ENCODE data around the gene KLHDC8A. TPM values are rescaled to one million over a fixed set of nuclear protein-coding genes. Genes with fewer than 3 reads are reported as not detected.

KLHDC8A gene
- total and polyA plus RNA-seq, 2 donors (not counting 1 experiment from before 2014, with no cell fraction given): not detected

- Histone ChIP-seq H2AFZ (ENCODE audit: low read length) (no peak overlapping the region), H3K79me2 (ENCODE audit: control insufficient read depth, insufficient read depth, low read length) (no peaks in the 10 kb centered on the region), H3K4me3 (replicated peaks in 1 of 4; ENCODE audit: control extremely low read depth in 1 of 4, insufficient read depth in 1 of 4, low read depth in 3 of 4, low read length in 4 of 4) (no peak overlapping the region), H3K36me3 (ENCODE audit: control insufficient read depth, insufficient read depth, low read length) (no peaks in the 10 kb centered on the region), H3K9ac (ENCODE audit: insufficient read depth, low read length) (no peak overlapping the region), H3K4me1 (ENCODE audit: control insufficient read depth, extremely low read depth, insufficient read depth, low read length) (no peaks in the 10 kb centered on the region), H4K20me1 (ENCODE audit: control insufficient read depth, extremely low read depth, insufficient read depth, low read length) (no peaks in the 10 kb centered on the region), H3K27me3 (ENCODE audit: control insufficient read depth, insufficient read depth, low read length) (peaks cover 19% of the 10 kb centered on the region), H3K27ac (ENCODE audit: insufficient read depth, low read length) (no peak overlapping the region), H3K4me2 (ENCODE audit: extremely low read depth, insufficient read depth, low read length) (no peak overlapping the region), H3K9me3 (ENCODE audit: control insufficient read depth, insufficient read depth, low read depth, low read length) (no peaks in the 10 kb centered on the region)
- no peak for DNase-seq (ENCODE audit: low read depth in 2 of 2)
- TF ChIP-seq EZH2 (IDR thresholded peaks at IDR 0.05; ENCODE audit: low read length, missing control alignments) (no peak), CTCF (conservative IDR thresholded peaks at IDR 0.05 in 1 of 2, IDR thresholded peaks at IDR 0.05 in 1 of 2; ENCODE audit: low read depth in 1 of 2, low read length in 2 of 2) (no peak)
Observed at GRCh38 chr1:205360891-205361290, 4.2 kb upstream of the KLHDC8A start.

GRCh38 chr1:205359771-205360565 lies 3.2 kb upstream of the KLHDC8A start:
- no peaks in the 10 kb centered on the region for H3K36me3 ChIP-seq (ENCODE audit: control insufficient read depth, insufficient read depth, low read length)
- no peak overlapping the region for H3K9ac ChIP-seq (ENCODE audit: insufficient read depth, low read length)
- no peak overlapping the region for H3K27ac ChIP-seq (ENCODE audit: insufficient read depth, low read length)
- TF ChIP-seq CTCF (conservative IDR thresholded peaks at IDR 0.05 in 1 of 2, IDR thresholded peaks at IDR 0.05 in 1 of 2; ENCODE audit: low read depth in 1 of 2, low read length in 2 of 2) (no peak), EZH2 (IDR thresholded peaks at IDR 0.05; ENCODE audit: low read length, missing control alignments) (no peak)
- H3K4me2 ChIP-seq (ENCODE audit: extremely low read depth, insufficient read depth, low read length): no peak overlapping the region
- H3K4me1 ChIP-seq (ENCODE audit: control insufficient read depth, extremely low read depth, insufficient read depth, low read length): no peaks in the 10 kb centered on the region
- H3K79me2 ChIP-seq (ENCODE audit: control insufficient read depth, insufficient read depth, low read length): no peaks in the 10 kb centered on the region
- no peak overlapping the region for H2AFZ ChIP-seq (ENCODE audit: low read length)
- no peak for DNase-seq (ENCODE audit: low read depth in 2 of 2)
- no peak overlapping the region for H3K4me3 ChIP-seq (replicated peaks in 1 of 4; ENCODE audit: control extremely low read depth in 1 of 4, insufficient read depth in 1 of 4, low read depth in 3 of 4, low read length in 4 of 4)
- H4K20me1 ChIP-seq (ENCODE audit: control insufficient read depth, extremely low read depth, insufficient read depth, low read length): no peaks in the 10 kb centered on the region
- H3K27me3 ChIP-seq (ENCODE audit: control insufficient read depth, insufficient read depth, low read length): peaks cover 19% of the 10 kb centered on the region
- H3K9me3 ChIP-seq (ENCODE audit: control insufficient read depth, insufficient read depth, low read depth, low read length): no peaks in the 10 kb centered on the region

- Histone ChIP-seq H3K9ac (ENCODE audit: insufficient read depth, low read length) (no peak overlapping the region), H3K27me3 (ENCODE audit: control insufficient read depth, insufficient read depth, low read length) (peaks cover 19% of the 10 kb centered on the region), H3K4me1 (ENCODE audit: control insufficient read depth, extremely low read depth, insufficient read depth, low read length) (no peaks in the 10 kb centered on the region), H3K4me3 (replicated peaks in 1 of 4; ENCODE audit: control extremely low read depth in 1 of 4, insufficient read depth in 1 of 4, low read depth in 3 of 4, low read length in 4 of 4) (no peak overlapping the region), H2AFZ (ENCODE audit: low read length) (no peak overlapping the region), H3K27ac (ENCODE audit: insufficient read depth, low read length) (no peak overlapping the region), H3K4me2 (ENCODE audit: extremely low read depth, insufficient read depth, low read length) (no peak overlapping the region), H3K36me3 (ENCODE audit: control insufficient read depth, insufficient read depth, low read length) (no peaks in the 10 kb centered on the region), H3K9me3 (ENCODE audit: control insufficient read depth, insufficient read depth, low read depth, low read length) (no peaks in the 10 kb centered on the region), H3K79me2 (ENCODE audit: control insufficient read depth, insufficient read depth, low read length) (no peaks in the 10 kb centered on the region), H4K20me1 (ENCODE audit: control insufficient read depth, extremely low read depth, insufficient read depth, low read length) (no peaks in the 10 kb centered on the region)
- TF ChIP-seq EZH2 (IDR thresholded peaks at IDR 0.05; ENCODE audit: low read length, missing control alignments) (no peak), CTCF (conservative IDR thresholded peaks at IDR 0.05 in 1 of 2, IDR thresholded peaks at IDR 0.05 in 1 of 2; ENCODE audit: low read depth in 1 of 2, low read length in 2 of 2) (no peak)
- DNase-seq (ENCODE audit: low read depth in 2 of 2): no peak
Observed at GRCh38 chr1:205358579-205358978, 1.9 kb upstream of the KLHDC8A start.
